ENCODE data around the gene DENND4A.
"Not testable (repeated sequence)": the region's sequence is repeated elsewhere in the genome, so short reads cannot be mapped to it uniquely, and the experiment has no call there.

DENND4A gene

DNA sequence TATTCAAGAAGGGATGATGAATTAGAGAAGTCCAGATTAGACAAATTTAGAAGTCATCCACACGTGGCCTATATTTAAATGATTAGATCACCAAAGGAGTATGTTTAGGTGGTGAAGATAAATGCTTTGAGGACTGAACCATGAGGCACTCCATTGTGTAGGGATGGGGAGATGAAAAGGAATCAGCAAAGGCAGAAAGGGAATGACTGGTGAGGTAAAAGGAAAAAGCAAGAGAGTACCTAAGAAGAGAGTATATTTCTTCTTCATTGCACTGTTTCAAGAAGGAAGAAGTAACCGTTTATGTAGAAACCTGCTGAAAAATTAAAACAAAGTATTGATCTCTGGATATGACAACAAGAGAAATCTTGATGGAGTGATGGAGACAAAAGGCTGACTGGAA is 40.7 kb downstream of the DENND4A start:
- DNase-seq = no peak

DNA sequence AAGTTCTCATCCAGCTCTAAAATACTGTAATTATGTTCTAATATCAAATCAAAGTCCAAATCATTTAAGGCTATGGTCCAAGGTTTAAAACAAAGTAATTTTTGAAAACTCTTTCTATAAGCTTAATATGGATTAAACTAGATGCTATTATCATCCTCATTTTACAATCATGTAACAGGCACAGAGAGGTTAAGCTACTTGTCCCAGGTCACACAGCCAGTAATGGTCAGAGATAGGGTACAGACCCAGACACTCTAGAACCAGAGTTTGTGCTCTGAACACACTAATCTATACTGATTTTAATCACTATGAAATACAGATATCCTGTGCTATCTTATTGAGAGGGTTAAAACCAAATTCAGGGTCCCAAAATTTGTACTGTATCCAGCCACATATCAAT is 44.8 kb downstream of the DENND4A start:
- no peak for DNase-seq

DNA sequence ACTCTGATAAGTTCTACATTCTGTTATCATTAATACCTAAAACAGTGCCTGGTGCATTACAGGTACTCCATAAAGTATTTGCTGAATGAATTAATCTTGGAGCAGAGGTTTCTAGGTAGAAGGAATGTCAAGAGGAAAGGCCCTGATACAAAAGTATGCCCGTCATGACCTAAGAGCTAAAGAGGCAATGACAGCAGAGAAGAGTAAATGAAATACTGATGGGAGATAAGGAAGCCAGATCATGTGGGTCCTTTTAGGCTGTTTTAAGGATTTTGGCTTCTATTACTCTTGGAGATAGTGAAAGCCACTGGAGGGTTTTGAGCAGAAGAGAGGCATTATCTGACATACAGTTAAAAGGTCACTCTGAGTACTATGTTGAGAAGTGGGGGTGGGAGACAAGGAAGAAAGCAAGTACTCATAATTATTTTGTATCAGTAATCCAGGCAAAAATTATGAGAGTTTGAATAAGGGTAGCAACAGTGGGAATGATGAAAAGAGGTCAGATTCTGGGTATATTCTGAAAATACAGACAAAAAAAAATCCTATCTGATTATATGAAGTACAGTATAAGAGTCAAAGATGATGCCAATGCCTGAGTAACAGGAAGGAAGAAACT is 48.3 kb downstream of the DENND4A start:
- DNase-seq = no peak

DNA sequence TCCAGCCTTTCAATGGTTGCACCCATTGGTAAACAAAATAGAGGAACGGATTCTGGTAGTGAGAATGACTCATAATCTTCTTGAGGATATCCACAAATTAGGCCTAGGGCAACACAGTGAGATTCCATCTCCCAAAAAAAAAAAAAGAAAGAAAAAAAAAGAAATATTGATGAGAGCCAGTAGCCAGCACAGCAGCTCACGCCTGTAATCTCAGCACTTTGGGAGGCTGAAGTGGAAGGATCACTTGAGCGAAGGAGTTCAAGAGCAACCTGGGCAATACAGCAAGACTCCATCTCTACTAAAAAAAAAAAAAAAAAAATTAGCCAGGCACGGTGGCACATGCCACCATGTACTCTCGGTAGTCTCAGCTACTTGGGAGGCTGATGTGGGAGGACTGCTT is 51.9 kb downstream of the DENND4A start:
- no peak for DNase-seq

DNA sequence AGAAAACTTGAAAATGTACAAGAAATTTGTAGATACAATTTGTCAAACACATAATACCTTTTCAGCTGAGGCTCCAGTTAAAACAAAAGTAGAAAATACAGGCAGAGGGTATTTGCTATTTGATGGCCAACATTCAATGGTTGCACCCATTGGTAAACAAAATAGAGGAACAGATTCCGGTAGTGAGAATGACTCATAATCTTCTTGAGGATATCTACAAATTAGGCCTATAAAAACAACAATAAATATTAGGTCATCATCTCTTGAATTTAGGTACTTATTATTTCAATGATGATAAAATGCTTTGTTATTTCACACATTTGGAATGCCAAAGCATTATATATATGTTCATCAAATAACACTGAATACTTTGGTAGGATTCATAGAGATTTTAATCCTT is 53.4 kb downstream of the DENND4A start:
- no peak for DNase-seq

DNA sequence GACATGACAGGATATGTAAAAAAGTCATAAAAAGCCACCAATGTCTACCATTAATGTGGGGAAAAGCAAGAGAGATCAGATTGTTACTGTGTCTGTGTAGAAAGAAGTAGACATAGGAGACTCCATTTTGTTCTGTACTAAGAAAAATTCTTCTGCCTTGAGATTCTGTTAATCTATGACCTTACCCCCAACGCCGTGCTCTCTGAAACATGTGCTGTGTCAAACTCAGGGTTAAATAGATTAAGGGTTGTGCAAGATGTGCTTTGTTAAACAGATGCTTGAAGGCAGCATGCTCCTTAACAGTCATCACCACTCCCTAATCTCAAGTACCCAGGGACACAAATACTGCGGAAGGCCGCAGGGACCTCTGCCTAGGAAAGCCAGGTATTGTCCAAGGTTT is 58.5 kb downstream of the DENND4A start:
- not testable (repeated sequence) for DNase-seq

DNA sequence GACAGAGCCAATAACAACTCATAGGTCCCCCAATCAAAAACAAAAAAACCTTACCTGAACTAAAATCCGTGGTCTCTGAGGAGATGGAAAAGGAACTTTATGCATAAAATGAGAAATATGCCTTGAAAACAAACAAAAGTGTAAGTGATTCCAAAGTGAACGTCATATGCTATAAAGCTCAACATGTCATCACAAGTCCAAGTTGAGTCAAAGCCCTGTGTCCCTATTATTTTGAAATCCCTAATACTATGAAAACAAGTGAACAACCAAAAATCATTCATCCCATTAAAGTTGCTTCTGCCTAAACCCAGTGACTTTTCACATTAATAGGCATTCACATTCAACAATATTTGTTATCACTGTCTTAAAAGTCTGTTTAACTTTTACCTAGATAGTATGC is 59.4 kb downstream of the DENND4A start:
- no peak for DNase-seq

DNA sequence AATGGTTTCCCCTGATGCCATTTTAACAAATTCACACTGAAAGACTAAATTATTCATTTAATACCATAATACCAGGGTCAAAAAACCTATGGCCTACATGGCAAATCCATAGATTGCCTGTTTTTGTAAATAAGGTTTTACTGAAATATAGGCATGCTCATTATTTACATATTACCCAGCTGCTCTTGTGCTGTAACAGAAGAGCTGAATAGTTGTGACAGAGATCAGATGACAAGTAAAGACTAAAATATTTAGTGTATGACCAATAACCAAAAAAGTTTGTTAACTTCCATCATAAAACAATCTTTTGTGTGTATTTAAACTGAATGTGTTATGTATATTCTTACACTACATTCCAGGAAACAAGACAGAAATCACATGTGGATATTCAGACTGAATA is 60.2 kb downstream of the DENND4A start:
- DNase-seq = no peak

DNA sequence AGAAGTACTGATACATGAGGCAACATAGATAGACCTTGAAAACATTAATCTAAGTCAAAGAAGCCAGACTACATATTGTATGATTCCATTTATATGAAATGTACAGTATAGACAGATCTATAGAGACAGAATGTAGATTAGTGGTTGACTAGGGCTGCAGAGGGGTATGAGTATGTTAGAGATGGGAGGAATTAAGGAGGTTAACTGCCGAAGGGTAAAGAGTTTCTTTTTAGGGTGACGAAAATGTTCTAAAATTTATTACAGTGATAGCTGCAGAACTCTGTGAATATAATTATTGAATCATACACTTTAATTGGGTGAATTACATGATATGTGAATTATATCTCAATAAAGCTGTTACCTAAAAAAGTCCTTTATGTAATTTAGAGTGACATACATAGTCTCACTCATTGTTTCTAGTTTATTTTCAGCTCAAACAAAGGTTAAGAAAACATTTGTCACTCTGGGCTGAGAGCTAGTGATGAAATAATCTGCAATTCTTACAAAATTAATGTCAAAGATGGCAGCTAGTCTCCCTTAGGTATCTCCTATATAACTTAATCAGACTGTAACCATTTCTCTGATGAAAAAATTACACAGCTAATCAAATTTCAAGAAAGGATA is 61.4 kb downstream of the DENND4A start:
- DNase-seq = no peak

DNA sequence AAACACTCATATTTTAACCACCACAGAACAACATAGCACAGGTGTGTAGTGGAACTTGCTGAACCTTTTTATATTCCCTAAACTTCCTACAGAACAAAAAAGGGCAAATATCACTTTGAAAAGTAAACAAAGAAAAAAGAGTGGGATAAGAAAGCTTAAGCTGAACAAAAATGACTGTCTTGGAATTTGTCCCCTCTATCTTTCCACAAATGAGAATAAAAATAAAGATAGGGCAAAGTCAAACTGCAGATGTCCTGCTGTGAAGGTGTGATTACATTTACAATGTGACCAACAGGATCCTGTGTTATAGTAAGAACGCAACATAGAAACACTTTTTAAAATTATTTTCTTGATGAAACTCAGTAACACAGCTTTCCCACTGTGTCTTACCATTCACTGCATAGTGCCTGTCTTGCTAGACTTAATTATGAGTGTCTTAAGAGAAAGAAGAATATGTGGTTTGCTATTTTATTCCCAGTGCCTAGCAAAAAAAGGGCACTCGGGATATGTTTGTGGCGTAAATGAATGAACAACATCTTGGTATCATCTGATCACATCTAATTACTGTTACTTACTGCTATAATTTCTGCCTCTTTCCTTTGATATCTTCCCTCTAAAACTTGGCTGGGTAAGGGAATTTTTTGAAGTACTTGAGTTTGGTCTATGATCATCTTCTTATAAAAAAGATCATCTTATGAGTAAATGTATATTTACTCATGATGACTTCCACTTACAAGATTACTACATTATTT is 67.5 kb downstream of the DENND4A start:
- no peak for DNase-seq

DNA sequence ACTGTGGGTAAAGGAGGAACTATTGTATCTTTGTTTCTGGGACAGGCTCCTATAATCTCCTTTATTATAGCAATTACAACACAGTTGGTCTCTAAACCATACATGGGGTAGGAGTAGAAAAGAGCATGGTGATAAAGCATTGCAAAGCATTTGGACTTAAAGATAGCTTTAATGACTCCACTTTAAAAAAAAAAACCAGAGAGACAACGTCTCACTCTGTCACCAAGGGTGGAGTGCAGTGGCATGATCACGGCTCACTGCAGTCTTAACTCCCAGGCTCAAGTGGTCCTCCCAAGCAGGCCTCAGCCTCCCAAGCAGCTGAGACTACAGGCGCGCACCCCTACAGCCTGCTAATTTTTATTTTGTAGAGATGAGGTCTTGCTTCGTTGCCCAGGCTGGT is 68.2 kb downstream of the DENND4A start:
- no peak for DNase-seq

DNA sequence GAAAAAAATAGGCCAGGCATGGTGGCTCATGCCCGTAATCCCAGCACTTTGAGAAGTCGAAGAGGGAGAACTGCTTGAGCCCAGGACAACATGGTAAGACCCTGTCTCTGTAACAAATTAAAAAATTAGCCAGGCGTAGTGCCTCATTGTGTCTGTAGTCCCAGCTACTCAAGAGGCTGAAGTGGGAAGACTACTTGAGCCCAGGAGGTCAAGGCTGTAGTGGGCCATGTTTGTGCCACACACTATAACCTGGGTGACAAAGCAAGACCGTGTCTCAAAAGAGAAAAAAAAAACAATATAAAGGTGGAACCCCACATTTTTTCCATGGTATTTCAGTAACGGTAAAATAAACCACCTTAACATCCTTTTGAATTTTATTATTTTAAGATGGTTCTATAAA is 69.9 kb downstream of the DENND4A start:
- no peak for DNase-seq

DNA sequence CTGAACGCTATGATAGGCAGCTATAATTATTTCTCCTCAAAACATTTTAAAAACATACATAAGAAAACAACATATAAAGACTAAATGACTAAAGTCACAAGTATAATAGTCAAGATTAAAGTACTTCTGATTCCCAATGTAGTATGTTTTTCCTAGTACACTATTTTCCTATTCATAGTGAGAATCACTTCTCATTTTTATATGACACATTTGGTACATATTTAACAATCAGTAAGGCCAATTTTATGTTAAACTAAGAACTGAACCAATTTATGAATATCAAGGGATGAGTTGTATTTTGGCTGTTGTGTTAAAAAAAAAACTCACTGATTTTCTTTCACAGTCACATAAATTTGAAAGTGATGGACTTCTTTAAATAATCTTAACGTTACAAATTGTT is 79.7 kb downstream of the DENND4A start:
- DNase-seq = no peak

DNA sequence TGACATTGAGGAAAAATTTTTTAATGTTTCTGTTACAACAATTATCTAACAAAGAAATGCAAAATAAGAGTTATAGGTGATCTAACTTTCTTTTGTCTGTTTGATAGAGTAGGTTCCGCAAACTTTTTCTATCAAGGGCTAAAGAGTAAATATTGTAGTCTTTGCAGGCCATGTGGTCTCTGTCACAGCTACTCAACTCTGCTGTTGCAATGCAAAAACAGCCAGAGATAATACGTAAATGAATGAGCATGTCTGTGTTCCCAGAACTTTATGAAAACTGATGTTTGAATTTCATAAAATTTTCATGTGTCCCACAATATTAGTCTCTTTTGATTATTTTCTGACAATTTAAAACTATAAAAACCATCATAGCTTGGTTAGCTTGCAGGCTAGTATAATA is 97.0 kb downstream of the DENND4A start:
- DNase-seq = no peak

DNA sequence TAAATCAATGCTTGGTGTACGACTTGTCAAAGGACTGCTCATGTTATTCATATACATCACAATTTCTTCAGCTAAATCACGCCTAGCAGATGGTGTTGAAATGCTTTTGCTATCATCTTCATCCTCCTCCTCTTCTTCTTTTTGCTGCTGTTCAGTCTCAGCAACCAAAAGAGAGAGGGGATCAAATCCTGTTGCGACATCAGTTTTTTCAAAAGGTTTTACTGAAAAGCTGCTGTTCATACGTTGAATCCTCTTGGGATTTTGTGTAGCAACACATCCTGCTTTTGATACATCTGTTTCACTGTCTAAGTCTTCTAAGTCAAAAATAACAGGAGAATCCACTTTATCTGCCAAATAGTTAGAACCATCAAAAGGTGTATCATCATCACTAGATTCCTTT is 101.3 kb downstream of the DENND4A start:
- no peak for DNase-seq

DNA sequence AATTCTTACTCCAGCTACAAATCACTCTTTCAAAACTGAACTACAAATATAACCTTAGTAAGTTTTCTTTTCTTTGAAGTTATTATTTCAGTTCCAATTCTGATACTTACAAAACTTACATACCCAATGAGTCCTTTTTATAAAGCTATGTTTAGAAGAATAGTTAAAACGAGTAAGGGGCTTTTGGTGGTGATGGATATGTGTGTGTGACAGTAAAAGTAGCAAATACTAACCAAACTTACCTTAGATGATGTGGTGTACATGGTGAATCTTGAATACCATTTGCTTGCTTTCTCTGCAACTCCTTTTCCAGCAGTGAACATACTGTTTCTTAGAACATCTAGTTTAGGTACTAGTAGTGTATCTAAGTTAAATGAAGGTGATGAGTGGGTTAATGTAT is 101.9 kb downstream of the DENND4A start:
- no peak for DNase-seq

DNA sequence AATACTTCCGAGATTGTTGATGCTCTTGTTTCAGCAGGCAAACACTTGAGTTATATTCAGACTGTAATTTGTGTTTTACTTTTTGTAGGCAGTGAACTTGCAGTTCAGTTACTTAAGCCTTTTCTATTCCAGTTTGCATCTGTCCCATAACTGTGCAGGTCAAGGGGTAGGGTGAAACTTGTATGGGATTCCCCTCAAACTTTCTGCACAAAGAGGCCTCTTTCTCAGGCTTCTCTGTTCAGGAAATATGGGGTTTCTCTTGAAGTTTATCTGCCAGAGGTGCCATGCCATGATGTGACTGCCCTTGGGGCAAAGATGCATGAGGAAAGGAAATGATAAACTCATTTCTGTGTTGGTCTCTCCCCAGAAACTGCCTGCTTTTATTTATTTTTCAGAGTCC is 103.6 kb downstream of the DENND4A start:
- DNase-seq = no peak

DNA sequence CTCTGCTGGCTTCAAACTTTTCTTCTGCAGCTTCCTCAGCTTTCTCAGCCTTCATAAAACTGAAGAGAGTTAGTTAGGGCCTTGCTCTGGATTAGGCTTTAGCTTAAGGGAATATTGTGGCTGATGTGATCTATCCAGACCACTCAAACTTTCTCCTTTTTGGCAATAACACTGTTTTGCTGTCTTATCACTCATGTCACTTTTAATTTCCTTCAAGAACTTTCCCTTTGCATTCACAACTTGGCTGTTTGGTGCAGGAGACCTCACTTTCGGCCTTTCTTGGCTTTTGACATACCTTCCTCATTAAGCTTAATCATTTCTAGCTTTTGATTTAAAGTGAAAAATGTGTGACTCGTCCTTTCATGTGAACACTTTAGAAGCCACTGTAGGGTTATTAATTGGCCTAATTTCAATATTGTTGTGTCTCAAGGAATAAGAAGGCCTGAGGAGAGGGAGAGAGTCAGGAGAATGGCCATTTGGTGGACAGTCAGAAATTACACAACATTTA is 109.6 kb downstream of the DENND4A start:
- DNase-seq = no peak

DNA sequence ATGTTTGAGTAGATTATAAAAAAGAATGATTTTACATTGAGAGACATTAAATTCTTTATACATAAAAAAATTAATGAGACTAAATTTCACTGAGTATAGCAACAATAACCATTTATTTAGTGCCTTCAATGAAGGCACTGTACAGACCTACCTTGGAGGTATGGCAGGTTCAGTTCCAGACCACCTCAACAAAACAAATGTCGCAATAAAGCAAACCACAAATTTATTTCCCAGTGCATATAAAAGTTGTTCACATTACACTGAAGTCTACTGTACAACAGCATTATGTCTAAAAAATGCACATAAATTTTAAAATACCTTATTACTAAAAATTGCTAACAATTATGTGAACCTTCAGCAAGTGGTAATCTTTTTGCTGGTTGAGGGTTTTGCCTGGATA is 111.5 kb downstream of the DENND4A start:
- no peak for DNase-seq

DNA sequence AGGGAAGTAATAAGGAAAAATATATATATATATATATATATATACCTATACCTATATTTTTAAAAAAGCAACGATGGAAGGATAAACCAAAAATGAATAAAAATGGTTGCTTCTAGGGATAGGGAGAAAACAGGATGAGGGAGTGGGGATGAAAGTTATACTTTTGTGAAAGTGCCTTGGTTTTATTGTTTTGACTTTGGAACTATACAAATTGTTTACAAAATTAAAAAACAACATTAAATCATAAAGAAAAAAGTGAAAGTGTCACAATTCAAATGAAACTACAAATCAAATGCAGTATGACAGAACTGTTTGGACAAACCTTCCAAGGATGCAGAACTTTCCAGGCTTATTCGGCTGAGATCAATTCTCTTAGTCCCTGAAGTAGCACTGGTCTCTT is 116.0 kb downstream of the DENND4A start:
- DNase-seq = no peak

DNA sequence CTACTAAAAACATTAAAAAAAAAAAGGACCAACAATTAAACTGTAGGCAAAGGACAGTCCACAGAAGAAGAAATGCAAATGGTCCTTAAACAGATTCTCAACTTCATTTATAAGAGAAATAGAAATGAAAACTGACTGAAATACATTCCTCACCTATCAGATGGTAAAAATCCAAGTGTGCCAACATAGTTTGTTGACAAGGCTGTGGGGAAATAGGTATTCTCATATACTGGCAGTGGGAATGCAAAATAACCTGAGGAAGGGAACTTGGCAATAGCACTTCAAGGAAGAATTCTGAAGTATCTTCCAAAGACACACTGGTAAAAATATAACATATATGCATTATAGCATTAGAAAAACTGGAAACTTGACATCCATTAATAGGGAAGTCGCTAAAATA is 116.5 kb downstream of the DENND4A start:
- DNase-seq = no peak

DNA sequence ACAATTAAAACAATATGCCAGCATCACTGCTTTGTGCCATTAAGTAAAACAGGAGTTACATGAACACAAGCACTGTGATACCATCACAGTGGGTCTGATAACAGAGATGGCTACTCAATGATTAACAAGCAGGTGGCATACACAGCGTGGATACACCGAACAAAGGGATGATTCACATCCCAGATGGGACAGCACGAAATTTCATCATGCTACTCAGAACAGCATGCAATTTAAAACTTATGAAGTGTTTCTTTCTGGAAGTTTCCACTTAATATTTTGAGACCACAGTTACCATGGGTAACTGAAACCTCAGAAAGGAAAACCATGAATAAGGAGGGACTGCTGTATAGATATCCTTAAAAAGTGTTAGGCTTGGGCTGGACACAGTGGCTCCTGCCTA is 125.8 kb downstream of the DENND4A start:
- DNase-seq = no peak

DNA sequence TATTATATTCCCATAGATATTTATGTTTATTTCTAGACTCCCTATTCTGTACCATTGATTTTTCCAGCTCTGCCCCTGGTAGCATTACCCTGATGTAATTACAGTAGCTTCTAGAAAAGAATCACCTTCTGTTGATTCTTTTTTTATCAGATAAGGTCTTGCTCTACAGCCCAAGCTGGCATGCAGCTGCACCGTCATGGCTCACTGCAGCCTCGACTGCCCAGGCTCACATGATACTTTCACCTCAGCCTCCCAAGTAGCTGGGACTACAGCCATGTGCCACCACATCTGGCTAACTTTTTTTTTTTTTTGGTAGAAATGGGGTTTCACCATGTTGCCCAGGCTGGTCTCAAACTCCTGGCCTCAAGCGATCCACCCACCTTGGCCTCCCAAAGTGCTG is 128.6 kb downstream of the DENND4A start:
- DNase-seq = no peak

DNA sequence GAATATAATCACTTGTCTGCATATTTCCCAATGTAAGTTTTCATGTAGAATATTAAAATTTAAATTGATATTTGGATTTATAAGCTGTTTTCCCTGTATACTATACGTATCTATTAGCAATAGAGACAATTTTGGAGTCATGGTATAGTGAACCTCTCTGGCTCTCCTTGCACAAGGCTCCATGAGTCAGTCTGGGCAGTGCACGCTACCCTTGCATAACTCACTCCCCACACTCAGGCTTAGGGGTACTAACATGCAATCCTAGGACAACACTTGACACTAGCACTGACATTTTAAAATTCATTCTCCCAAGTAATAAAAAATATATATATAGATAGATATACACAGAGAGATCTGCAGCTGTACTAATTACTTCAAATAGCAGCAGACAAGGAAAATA is 131.2 kb downstream of the DENND4A start:
- no peak for DNase-seq
